SK-N-SH (cell line): ENCODE results near the gene ASAP2. TPM values are rescaled to one million over a fixed set of nuclear protein-coding genes. Genes with fewer than 3 reads are reported as not detected.

Experiments used
- CTCF ChIA-PET: fragments of 300-600, 350-600 bp; formaldehyde crosslinking; extraction: SDS; loops from one replicate; lab custom pipeline; 2021; lab: Yijun Ruan, JAX
- POLR2A ChIA-PET: fragments of 350-600 bp; sonication (Branson Sonifier 250); formaldehyde crosslinking; extraction: SDS; loops from one replicate; lab custom pipeline; 2020; ENCODE audit warnings: antibody characterized with exemption, inconsistent platforms; lab: Yijun Ruan, JAX
- DNase-seq: peaks from one replicate; pipeline ENCODE4 v3.0.0; 2012
- H2AFZ ChIP-seq: fragments of 200-600 bp; sonication (generic); 2 replicates; pipeline ENCODE4 v1.8.1; 2016; ENCODE audit warnings: antibody characterized with exemption, mild to moderate bottlenecking, low read depth
- H3F3A ChIP-seq: fragments of 200-600 bp; sonication (generic); replicated peaks from 2 replicates; pipeline ENCODE3; 2016; ENCODE audit warnings: antibody characterized with exemption, mild to moderate bottlenecking; ENCODE audit not compliant: insufficient read depth
- H3K27ac ChIP-seq, 2 experiments: fragments of 200-500 bp in 1 of 2; fragments of 200-600 bp in 1 of 2; sonication (Bioruptor generic) in 1 of 2; sonication (generic), shearing (Covaris generic) in 1 of 2; 2 replicates each; pipeline versions ENCODE4 v1.5.1 to v1.6.1; 2014 to 2016; ENCODE audit warnings: low read depth in 2 of 2, inconsistent platforms in 1 of 2, low read length in 1 of 2, mild to moderate bottlenecking in 1 of 2, mixed read lengths in 1 of 2
- H3K27me3 ChIP-seq: fragments of 200-600 bp; sonication (generic), shearing (Covaris generic); 2 replicates; pipeline ENCODE4 v1.6.1; 2016; ENCODE audit warnings: mixed run types; ENCODE audit not compliant: insufficient read depth
- H3K36me3 ChIP-seq, 2 experiments: fragments of 200-500 bp in 1 of 2; fragments of 200-600 bp in 1 of 2; sonication (Bioruptor generic) in 1 of 2; sonication (generic) in 1 of 2; replicated peaks in 1 of 2; 2 replicates each; pipeline versions ENCODE3 to v1.5.1; 2014 to 2016; ENCODE audit warnings: low read length in 1 of 2, mild to moderate bottlenecking in 1 of 2; ENCODE audit not compliant: insufficient read depth in 2 of 2, control insufficient read depth in 1 of 2
- H3K4me1 ChIP-seq, 2 experiments: fragments of 200-500 bp in 1 of 2; fragments of 200-600 bp in 1 of 2; sonication (Bioruptor generic) in 1 of 2; sonication (generic), shearing (Covaris generic) in 1 of 2; 2 replicates each; pipeline versions ENCODE4 v1.5.1 to v1.6.1; 2014 to 2016; ENCODE audit warnings: low read depth in 1 of 2, low read length in 1 of 2, mixed run types in 1 of 2; ENCODE audit not compliant: insufficient read depth in 2 of 2, control insufficient read depth in 1 of 2
- H3K4me2 ChIP-seq: fragments of 200-600 bp; sonication (generic), shearing (Covaris generic); 2 replicates; pipeline ENCODE4 v1.6.1; 2017; ENCODE audit warnings: mixed run types
- H3K4me3 ChIP-seq, 2 experiments: fragments of 200-500 bp in 1 of 2; fragments of 200-600 bp in 1 of 2; sonication (Bioruptor generic) in 1 of 2; sonication (generic), shearing (Covaris generic) in 1 of 2; 2 replicates each; pipeline versions ENCODE4 v1.5.1 to v1.8.1; 2014 to 2016; ENCODE audit warnings: low read depth in 2 of 2, inconsistent platforms in 1 of 2, low read length in 1 of 2, mild to moderate bottlenecking in 1 of 2, mixed read lengths in 1 of 2, moderate library complexity in 1 of 2
- H3K79me2 ChIP-seq: fragments of 200-600 bp; sonication (generic); 2 replicates; pipeline ENCODE4 v1.8.1; 2017; ENCODE audit warnings: mild to moderate bottlenecking; ENCODE audit not compliant: insufficient read depth
- H3K9ac ChIP-seq: fragments of 200-600 bp; sonication (generic); 2 replicates; pipeline ENCODE4 v1.6.1; 2017; ENCODE audit warnings: mixed run types
- H3K9me2 ChIP-seq: fragments of 200-600 bp; sonication (generic); 2 replicates; pipeline ENCODE4 v1.6.1; 2017; ENCODE audit warnings: mixed run types
- H3K9me3 ChIP-seq: fragments of 200-600 bp; sonication (generic); 2 replicates; pipeline ENCODE4 v1.6.1; 2017; ENCODE audit warnings: mixed run types, mild to moderate bottlenecking, moderate library complexity
- H4K20me1 ChIP-seq: fragments of 200-600 bp; sonication (generic); 2 replicates; pipeline ENCODE4 v1.6.1; 2017; ENCODE audit warnings: mild to moderate bottlenecking, mixed run types; ENCODE audit not compliant: insufficient read depth
- EP300 ChIP-seq, 2 experiments: IDR thresholded peaks; 2 replicates each; pipeline versions ENCODE4 v1.4.0 to v1.6.1; 2012; ENCODE audit warnings: borderline replicate concordance in 1 of 2, low read depth in 1 of 2, low read length in 1 of 2
- EZH2phosphoT487 ChIP-seq: fragments of 200-600 bp; sonication (generic); IDR thresholded peaks from 2 replicates; pipeline ENCODE4 v1.6.1; 2017; ENCODE audit warnings: low read depth, mixed run types, mild to moderate bottlenecking, antibody characterized with exemption, moderate library complexity, borderline replicate concordance
- FOSL2 ChIP-seq: IDR thresholded peaks from 2 replicates; pipeline ENCODE4 v1.4.0; 2012; ENCODE audit warnings: low read depth, mild to moderate bottlenecking, moderate library complexity, borderline replicate concordance
- JUND ChIP-seq: IDR thresholded peaks from 2 replicates; pipeline ENCODE4 v1.4.0; 2012
- RAD21 ChIP-seq: IDR thresholded peaks from 2 replicates; pipeline ENCODE4 v1.6.1; 2012; ENCODE audit warnings: mild to moderate bottlenecking, low read length
- RCOR1 ChIP-seq: fragments of 150-350 bp; IDR thresholded peaks from 2 replicates; pipeline ENCODE4 v1.6.1; 2017; ENCODE audit warnings: antibody characterized with exemption, low read length
- SMC3 ChIP-seq: IDR thresholded peaks from 2 replicates; pipeline ENCODE4 v1.6.1; 2012; ENCODE audit warnings: low read depth, low read length, improper control_type of control experiment
- TEAD4 ChIP-seq: IDR thresholded peaks from 2 replicates; pipeline ENCODE4 v1.4.0; 2012; ENCODE audit warnings: mild to moderate bottlenecking, borderline replicate concordance; ENCODE audit not compliant: insufficient read depth
- WGBS: methylation state at CpG from one replicate; pipeline ENCODE4 v1.1.6; 2017; ENCODE audit warnings: low lambda C conversion rate; 5-methylcytosine and 5-hydroxymethylcytosine counted together
- polyA plus RNA-seq, 3 experiments: library from polyadenylated mRNA; depleted of rRNA; stranded (reverse); fragments of >200 nt; gene quantifications; 2 replicates each; pipeline ENCODE4 v1.2.3, GENCODE V29; 2012
- TF ChIP-seq, protein P1 (sequence below): IDR thresholded peaks from 2 replicates; pipeline ENCODE4 v1.4.0; 2012; ENCODE audit warnings: low read depth, borderline replicate concordance
- TF ChIP-seq, protein P2 (sequence below): fragments of 200-600 bp; sonication (generic); IDR thresholded peaks from 2 replicates; pipeline ENCODE4 v1.6.1; 2017; ENCODE audit warnings: antibody characterized with exemption, mild to moderate bottlenecking, moderate library complexity
- TF ChIP-seq, protein P3 (sequence below): IDR thresholded peaks from 2 replicates; pipeline ENCODE4 v1.4.0; 2012; ENCODE audit warnings: low read depth

Gene ASAP2
- polyA plus RNA-seq, 1 of the 3 experiments (the other 2 are of a cell fraction): 37.9 TPM

- TF ChIP-seq, protein P1, sequence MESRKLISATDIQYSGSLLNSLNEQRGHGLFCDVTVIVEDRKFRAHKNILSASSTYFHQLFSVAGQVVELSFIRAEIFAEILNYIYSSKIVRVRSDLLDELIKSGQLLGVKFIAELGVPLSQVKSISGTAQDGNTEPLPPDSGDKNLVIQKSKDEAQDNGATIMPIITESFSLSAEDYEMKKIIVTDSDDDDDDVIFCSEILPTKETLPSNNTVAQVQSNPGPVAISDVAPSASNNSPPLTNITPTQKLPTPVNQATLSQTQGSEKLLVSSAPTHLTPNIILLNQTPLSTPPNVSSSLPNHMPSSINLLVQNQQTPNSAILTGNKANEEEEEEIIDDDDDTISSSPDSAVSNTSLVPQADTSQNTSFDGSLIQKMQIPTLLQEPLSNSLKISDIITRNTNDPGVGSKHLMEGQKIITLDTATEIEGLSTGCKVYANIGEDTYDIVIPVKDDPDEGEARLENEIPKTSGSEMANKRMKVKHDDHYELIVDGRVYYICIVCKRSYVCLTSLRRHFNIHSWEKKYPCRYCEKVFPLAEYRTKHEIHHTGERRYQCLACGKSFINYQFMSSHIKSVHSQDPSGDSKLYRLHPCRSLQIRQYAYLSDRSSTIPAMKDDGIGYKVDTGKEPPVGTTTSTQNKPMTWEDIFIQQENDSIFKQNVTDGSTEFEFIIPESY: no peak
- TF ChIP-seq, protein P2, sequence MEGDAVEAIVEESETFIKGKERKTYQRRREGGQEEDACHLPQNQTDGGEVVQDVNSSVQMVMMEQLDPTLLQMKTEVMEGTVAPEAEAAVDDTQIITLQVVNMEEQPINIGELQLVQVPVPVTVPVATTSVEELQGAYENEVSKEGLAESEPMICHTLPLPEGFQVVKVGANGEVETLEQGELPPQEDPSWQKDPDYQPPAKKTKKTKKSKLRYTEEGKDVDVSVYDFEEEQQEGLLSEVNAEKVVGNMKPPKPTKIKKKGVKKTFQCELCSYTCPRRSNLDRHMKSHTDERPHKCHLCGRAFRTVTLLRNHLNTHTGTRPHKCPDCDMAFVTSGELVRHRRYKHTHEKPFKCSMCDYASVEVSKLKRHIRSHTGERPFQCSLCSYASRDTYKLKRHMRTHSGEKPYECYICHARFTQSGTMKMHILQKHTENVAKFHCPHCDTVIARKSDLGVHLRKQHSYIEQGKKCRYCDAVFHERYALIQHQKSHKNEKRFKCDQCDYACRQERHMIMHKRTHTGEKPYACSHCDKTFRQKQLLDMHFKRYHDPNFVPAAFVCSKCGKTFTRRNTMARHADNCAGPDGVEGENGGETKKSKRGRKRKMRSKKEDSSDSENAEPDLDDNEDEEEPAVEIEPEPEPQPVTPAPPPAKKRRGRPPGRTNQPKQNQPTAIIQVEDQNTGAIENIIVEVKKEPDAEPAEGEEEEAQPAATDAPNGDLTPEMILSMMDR: no peak
- no peak for TF ChIP-seq EZH2phosphoT487
- TF ChIP-seq EP300 (IDR thresholded peaks at IDR 0.05; ENCODE audit: borderline replicate concordance in 1 of 2, low read depth in 1 of 2, low read length in 1 of 2): no peak
- no peak for TF ChIP-seq TEAD4
- TF ChIP-seq RCOR1: no peak
These were observed 126.2 kb downstream of the ASAP2 start (continued) for GRCh38 chr2:9332853-9333245.

- WGBS: 44% methylated on average over 7 of the region's 7 CpGs
- CTCF ChIA-PET: interaction anchor here (0.6 to 4.8 kb wide), 34 partner anchors 9 to 191 kb away, joined by 3 to 68 read pairs (median 4); partner anchors contain the start of gene ASAP2
- POLR2A ChIA-PET: no interaction called here
- Histone ChIP-seq H3K4me3 (no peak overlapping the region), H3K9me3 (no peaks in the 10 kb centered on the region), H3F3A (peaks cover 32% of the 10 kb centered on the region), H3K27me3 (no peaks in the 10 kb centered on the region), H3K4me1 (peaks cover 26 to 39% of the 10 kb centered on the region in 2 experiments), H3K79me2 (peaks cover 25% of the 10 kb centered on the region), H4K20me1 (peaks cover 8% of the 10 kb centered on the region; the same call in 1 of the 2 replicates), H3K9ac (no peak overlapping the region), H3K9me2 (no peaks in the 10 kb centered on the region), H3K27ac (peak overlapping the region; percentile 7 to 45), H3K36me3 (peaks cover 52 to 62% of the 10 kb centered on the region in 2 experiments), H2AFZ (no peak overlapping the region), H3K4me2 (no peak overlapping the region)
- peak; percentile 70 for DNase-seq
- 0 out of 2 replicates have a peak, but pooled peaks have one; percentile 7 for TF ChIP-seq JUND
- TF ChIP-seq, protein P2: peak; percentile 91
- peak; percentile 90 for TF ChIP-seq RAD21
- TF ChIP-seq, protein P3, sequence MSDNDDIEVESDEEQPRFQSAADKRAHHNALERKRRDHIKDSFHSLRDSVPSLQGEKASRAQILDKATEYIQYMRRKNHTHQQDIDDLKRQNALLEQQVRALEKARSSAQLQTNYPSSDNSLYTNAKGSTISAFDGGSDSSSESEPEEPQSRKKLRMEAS: no peak; the same call in 1 of the 2 replicates
- 0 out of 2 replicates have a peak, but pooled peaks have one; percentile 3 for TF ChIP-seq FOSL2
- peak; percentile 82 for TF ChIP-seq SMC3
These were observed 127.1 kb downstream of the ASAP2 start for GRCh38 chr2:9333591-9334171.
